Measurements from ENCODE around the gene SOS1. TPM values are rescaled to one million over a fixed set of nuclear protein-coding genes. Genes with fewer than 3 reads are reported as not detected.

SOS1 gene
- total RNA-seq, 6 experiments from 2014 or later, result 9.6 to 20.1 (median 16.5) TPM

DNA sequence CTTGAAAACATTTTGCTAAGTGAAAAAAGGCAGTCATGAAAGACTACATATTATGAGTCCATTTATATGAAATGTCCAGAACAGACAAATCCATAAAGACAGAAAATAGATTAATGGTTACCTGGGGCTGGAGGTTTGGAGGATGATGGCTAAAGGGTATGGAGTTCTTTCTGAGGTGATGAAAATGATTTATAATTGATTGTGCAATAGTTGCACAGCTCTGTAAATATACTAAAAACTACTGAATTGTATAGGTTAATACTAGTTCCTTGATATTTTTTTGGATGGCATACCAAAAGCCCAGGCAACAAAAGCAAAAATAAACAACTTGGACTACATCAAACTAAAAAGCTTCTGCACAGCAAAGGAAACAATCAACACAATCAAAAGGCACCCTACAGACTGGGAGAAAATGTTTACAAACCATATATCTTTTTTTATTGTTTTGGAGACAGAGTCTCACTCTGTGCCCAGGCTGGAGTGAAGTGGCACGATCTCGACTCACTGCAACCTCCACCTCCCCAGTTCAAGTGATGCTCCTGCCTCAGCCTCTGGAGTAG is 21.5 kb downstream of the SOS1 start:
- Histone ChIP-seq H3K27ac (no peak overlapping the region), H3K9me3 (no peaks in the 10 kb centered on the region), H3K4me1 (peaks cover 0 to 3% (median 0%) of the 10 kb centered on the region in 4 donors), H3K4me3 (no peak overlapping the region), H3K27me3 (no peaks in the 10 kb centered on the region), H3K36me3 (no peaks in the 10 kb centered on the region)
- no CpG with 5 or more reads among the region's 2 CpGs for WGBS (ENCODE audit: insufficient coverage, low coverage, low lambda C conversion rate, missing lambda C conversion rate)
- intact Hi-C loops (cut with DNase I), result no loop called here
- TF ChIP-seq POLR2A (IDR thresholded peaks at IDR 0.05), result no peak
- TF ChIP-seq, protein P1, sequence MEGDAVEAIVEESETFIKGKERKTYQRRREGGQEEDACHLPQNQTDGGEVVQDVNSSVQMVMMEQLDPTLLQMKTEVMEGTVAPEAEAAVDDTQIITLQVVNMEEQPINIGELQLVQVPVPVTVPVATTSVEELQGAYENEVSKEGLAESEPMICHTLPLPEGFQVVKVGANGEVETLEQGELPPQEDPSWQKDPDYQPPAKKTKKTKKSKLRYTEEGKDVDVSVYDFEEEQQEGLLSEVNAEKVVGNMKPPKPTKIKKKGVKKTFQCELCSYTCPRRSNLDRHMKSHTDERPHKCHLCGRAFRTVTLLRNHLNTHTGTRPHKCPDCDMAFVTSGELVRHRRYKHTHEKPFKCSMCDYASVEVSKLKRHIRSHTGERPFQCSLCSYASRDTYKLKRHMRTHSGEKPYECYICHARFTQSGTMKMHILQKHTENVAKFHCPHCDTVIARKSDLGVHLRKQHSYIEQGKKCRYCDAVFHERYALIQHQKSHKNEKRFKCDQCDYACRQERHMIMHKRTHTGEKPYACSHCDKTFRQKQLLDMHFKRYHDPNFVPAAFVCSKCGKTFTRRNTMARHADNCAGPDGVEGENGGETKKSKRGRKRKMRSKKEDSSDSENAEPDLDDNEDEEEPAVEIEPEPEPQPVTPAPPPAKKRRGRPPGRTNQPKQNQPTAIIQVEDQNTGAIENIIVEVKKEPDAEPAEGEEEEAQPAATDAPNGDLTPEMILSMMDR (IDR thresholded peaks at IDR 0.05), result no peak
- ATAC-seq (no peak), DNase-seq (no peak)

DNA sequence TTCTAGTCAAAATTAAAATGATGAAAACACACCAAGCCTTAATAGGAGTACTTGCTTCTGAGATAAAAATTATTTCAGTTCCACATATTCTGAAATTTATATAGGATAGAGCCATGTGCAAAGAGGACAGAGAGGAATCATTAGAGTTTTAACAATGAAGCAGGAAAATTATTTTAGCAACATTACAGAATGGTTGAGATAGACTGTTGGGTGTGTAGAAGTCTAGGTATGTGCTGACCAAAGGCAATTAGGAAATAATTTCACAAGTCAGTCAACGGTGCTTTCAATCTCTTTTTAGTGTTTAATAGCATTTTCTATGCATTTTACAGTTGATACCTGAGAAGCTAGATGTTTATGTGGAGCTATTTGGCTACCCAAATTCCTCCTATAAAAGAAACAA is 25.2 kb downstream of the SOS1 start:
- no peaks in the 10 kb centered on the region for H3K27me3 ChIP-seq
- ATAC-seq (no peak), DNase-seq (no peak)
- TF ChIP-seq, protein P1 (IDR thresholded peaks at IDR 0.05), result no peak
- H3K4me3 ChIP-seq, result no peak overlapping the region
- intact Hi-C loops (cut with DNase I), result no loop called here
- no peaks in the 10 kb centered on the region for H3K36me3 ChIP-seq
- no peak overlapping the region for H3K27ac ChIP-seq
- no peaks in the 10 kb centered on the region for H3K9me3 ChIP-seq
- peaks cover 0 to 13% (median 0%) of the 10 kb centered on the region in 4 donors for H3K4me1 ChIP-seq
- WGBS (ENCODE audit: insufficient coverage, low coverage, low lambda C conversion rate, missing lambda C conversion rate), result 79% methylated on average over 1 of the region's 1 CpG

DNA sequence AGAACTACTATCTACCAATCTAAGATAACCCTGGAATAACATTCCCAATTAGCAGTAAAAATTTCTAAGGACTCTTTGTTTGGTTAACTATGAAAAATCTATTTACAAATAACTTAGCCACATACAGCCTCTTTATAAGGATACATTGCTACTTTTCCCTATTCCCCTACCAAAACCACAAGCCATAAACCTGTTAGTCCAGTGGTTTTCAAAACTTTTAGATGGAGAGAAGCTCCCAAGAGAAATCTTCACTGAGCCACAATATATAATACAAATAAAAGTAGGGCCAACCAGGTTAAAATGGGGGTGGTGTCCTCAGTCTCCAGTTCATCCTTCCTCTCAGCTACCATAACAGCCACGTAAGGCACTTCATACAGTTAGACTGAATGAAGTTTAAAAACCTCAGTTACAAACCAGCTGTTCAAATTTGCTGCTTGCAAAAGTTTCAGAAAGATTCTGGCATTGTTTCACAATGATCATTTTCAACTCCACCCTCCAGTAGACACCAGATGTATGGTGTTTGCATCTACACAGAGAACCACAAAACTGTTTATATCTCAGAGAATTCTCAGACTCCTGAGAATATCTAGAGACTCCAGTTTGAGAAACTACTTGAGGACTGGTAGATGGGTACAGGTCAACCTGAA is 26.0 kb downstream of the SOS1 start:
- Histone ChIP-seq H3K9me3 (no peaks in the 10 kb centered on the region), H3K27ac (no peak overlapping the region), H3K27me3 (no peaks in the 10 kb centered on the region), H3K4me1 (peaks cover 0 to 13% (median 0%) of the 10 kb centered on the region in 4 donors), H3K36me3 (no peaks in the 10 kb centered on the region), H3K4me3 (no peak overlapping the region)
- intact Hi-C loops (cut with DNase I), result no loop called here
- WGBS (ENCODE audit: insufficient coverage, low coverage, low lambda C conversion rate, missing lambda C conversion rate), result 21% methylated on average over 1 of the region's 1 CpG
- DNase-seq, result no peak
- ATAC-seq, result peak in 1 of 4 donors; percentile 18
- TF ChIP-seq, protein P1 (IDR thresholded peaks at IDR 0.05), result no peak
- no peak for TF ChIP-seq POLR2A (IDR thresholded peaks at IDR 0.05)

DNA sequence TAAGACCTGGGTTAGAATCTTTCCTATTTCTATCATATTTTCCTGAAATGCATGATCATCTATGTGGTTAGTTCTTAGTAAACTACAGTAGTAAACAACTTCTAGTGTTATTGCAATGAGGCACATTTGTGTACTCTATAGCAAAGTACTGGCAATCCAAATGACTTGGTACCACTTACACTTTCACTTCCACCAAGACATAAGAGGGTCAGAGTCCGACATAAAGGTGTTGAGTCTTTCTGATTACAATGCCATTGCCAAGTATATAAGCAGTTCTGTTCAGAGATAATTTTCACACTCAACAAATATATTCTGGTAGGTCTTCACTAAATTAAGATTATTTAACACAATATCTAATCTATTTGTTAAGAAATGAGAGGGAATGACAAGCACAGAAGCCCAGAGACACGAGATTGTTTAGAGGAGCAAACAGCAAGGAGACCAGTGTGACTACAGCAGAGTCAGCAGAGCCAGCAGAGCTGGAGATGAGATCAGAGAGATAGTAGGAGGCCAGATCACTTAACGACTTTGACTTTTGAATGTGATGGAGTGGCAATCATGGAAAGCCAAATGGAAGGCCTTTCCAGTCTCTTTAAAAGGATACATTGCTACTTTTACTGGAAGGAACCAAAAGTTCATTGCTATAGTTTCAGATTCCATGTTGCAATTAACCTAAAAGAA is 27.5 kb downstream of the SOS1 start:
- no peak for DNase-seq
- H3K27ac ChIP-seq, result no peak overlapping the region

More for the DNA sequence above, 27.5 kb downstream of the SOS1 start:
- ATAC-seq, result peak; percentile 21 to 55 (median 40)
- Histone ChIP-seq H3K4me1 (peaks cover 0 to 13% (median 0%) of the 10 kb centered on the region in 4 donors), H3K36me3 (no peaks in the 10 kb centered on the region), H3K27me3 (no peaks in the 10 kb centered on the region), H3K4me3 (no peak overlapping the region), H3K9me3 (no peaks in the 10 kb centered on the region)
- 53% methylated on average over 3 of the region's 3 CpGs for WGBS (ENCODE audit: insufficient coverage, low coverage, low lambda C conversion rate, missing lambda C conversion rate)
- TF ChIP-seq, protein P1 (IDR thresholded peaks at IDR 0.05), result no peak
- no peak for TF ChIP-seq POLR2A (IDR thresholded peaks at IDR 0.05)
- intact Hi-C loops (cut with DNase I), result no loop called here

Measured in right lobe of liver (tissue), 6 donors.